CD14-positive monocyte (primary cell): ENCODE data around the gene LMO7. TPM values are rescaled to one million over a fixed set of nuclear protein-coding genes. Genes with fewer than 3 reads are reported as not detected.

ENCODE experiments used
- DNase-seq, 3 donors: peaks; one replicate each; pipeline ENCODE4 v3.0.0-alpha.2; 2011 to 2022
- H2AFZ ChIP-seq: 2 replicates; pipeline ENCODE4 v1.6.0; 2012; ENCODE audit warnings: mild to moderate bottlenecking, low read depth, low read length, inconsistent platforms; ENCODE audit not compliant: insufficient read depth, poor library complexity, severe bottlenecking
- H3K27ac ChIP-seq, 2 donors: 1 replicate in 1 of 2; 2 replicates in 1 of 2; pipeline ENCODE4 v1.5.1; 2012 to 2013; ENCODE audit warnings: low read length in 2 of 2, control low read depth in 1 of 2, inconsistent platforms in 1 of 2, low read depth in 1 of 2, mild to moderate bottlenecking in 1 of 2
- H3K27me3 ChIP-seq, 2 donors: one replicate each; pipeline versions ENCODE4 v1.6.0 to v1.6.1; 2011 to 2013; ENCODE audit warnings: low read length in 2 of 2; ENCODE audit not compliant: control insufficient read depth in 2 of 2, insufficient read depth in 2 of 2
- H3K36me3 ChIP-seq, 2 donors: replicated peaks in 1 of 2; 1 replicate in 1 of 2; 2 replicates in 1 of 2; pipeline versions ENCODE4 v1.5.1 to v1.6.1; 2012 to 2013; ENCODE audit warnings: low read length in 2 of 2, control low read depth in 1 of 2, inconsistent platforms in 1 of 2, mild to moderate bottlenecking in 1 of 2; ENCODE audit not compliant: insufficient read depth in 2 of 2, control insufficient read depth in 1 of 2
- H3K4me1 ChIP-seq, 2 donors: 1 replicate in 1 of 2; 2 replicates in 1 of 2; pipeline versions ENCODE4 v1.5.1 to v1.6.1; 2012 to 2013; ENCODE audit warnings: low read length in 2 of 2, control low read depth in 1 of 2, inconsistent platforms in 1 of 2, mild to moderate bottlenecking in 1 of 2, moderate library complexity in 1 of 2; ENCODE audit not compliant: insufficient read depth in 2 of 2, control insufficient read depth in 1 of 2
- H3K4me2 ChIP-seq: replicated peaks from 2 replicates; pipeline ENCODE3; 2012; ENCODE audit warnings: low read length, moderate library complexity, mild to moderate bottlenecking; ENCODE audit not compliant: poor library complexity, severe bottlenecking; ENCODE audit errors: extremely low read depth
- H3K4me3 ChIP-seq, 3 experiments: fragments of 200-600 bp in 1 of 3; sonication (generic) in 1 of 3; replicated peaks in 1 of 3; 1 replicate in 2 of 3; 2 replicates in 1 of 3; pipeline ENCODE4 v1.5.1; 2011 to 2013; ENCODE audit warnings: low read length in 3 of 3, mild to moderate bottlenecking in 3 of 3, control low read depth in 2 of 3, low read depth in 2 of 3, inconsistent platforms in 1 of 3, moderate library complexity in 1 of 3
- H3K79me2 ChIP-seq: 2 replicates; pipeline ENCODE4 v1.6.0; 2012; ENCODE audit warnings: mild to moderate bottlenecking, control low read depth, inconsistent platforms, low read length, moderate library complexity; ENCODE audit not compliant: insufficient read depth
- H3K9ac ChIP-seq: 2 replicates; pipeline ENCODE4 v1.6.0; 2017; ENCODE audit warnings: low read length, mild to moderate bottlenecking; ENCODE audit not compliant: insufficient read depth, poor library complexity, severe bottlenecking
- H3K9me3 ChIP-seq, 2 donors: replicated peaks in 1 of 2; 1 replicate in 1 of 2; 2 replicates in 1 of 2; pipeline versions ENCODE4 v1.5.1 to v1.6.1; 2012 to 2013; ENCODE audit warnings: low read length in 2 of 2, control low read depth in 1 of 2; ENCODE audit not compliant: control insufficient read depth in 1 of 2, insufficient read depth in 1 of 2
- H4K20me1 ChIP-seq: 2 replicates; pipeline ENCODE4 v1.6.0; 2012; ENCODE audit warnings: mild to moderate bottlenecking, low read length, control low read depth, moderate library complexity; ENCODE audit not compliant: insufficient read depth
- H3K27ac Mint-ChIP-seq, 7 donors: one replicate each; pipeline ENCODE4 v1.8.0; 2020; ENCODE audit warnings: mild to moderate bottlenecking in 7 of 7, mixed read lengths in 7 of 7, moderate library complexity in 6 of 7, inconsistent platforms in 2 of 7
- H3K27me3 Mint-ChIP-seq, 3 donors: one replicate each; pipeline ENCODE4 v1.8.0; 2021 to 2022; ENCODE audit warnings: low read depth in 3 of 3, mild to moderate bottlenecking in 3 of 3, mixed read lengths in 3 of 3, moderate library complexity in 3 of 3, inconsistent platforms in 1 of 3
- H3K36me3 Mint-ChIP-seq, 2 donors: one replicate each; pipeline ENCODE4 v1.8.0; 2020; ENCODE audit warnings: mixed read lengths in 2 of 2, inconsistent platforms in 1 of 2, mild to moderate bottlenecking in 1 of 2
- H3K4me1 Mint-ChIP-seq: one replicate; pipeline ENCODE4 v1.8.0; 2020; ENCODE audit warnings: mild to moderate bottlenecking, mixed read lengths
- H3K4me3 Mint-ChIP-seq, 2 donors: one replicate each; pipeline ENCODE4 v1.8.0; 2020; ENCODE audit warnings: mild to moderate bottlenecking in 2 of 2, mixed read lengths in 2 of 2, moderate library complexity in 1 of 2
- H3K9me3 Mint-ChIP-seq, 7 donors: one replicate each; pipeline ENCODE4 v1.8.0; 2020 to 2022; ENCODE audit warnings: mixed read lengths in 7 of 7, mild to moderate bottlenecking in 6 of 7, moderate library complexity in 6 of 7, inconsistent platforms in 2 of 7
- WGBS: methylation state at CpG from one replicate; pipeline ENCODE4 v1.1.5; 2013; ENCODE audit warnings: missing lambda C conversion rate; ENCODE audit not compliant: insufficient coverage; 5-methylcytosine and 5-hydroxymethylcytosine counted together
- intact Hi-C, 2 donors: fragments of 100-400 bp; cut with micrococcal nuclease; formaldehyde crosslinking; loops; one replicate each; pipeline versions ENCODE4 v1.15.0 to v1.15.1; 2023
- polyA plus RNA-seq, 3 donors: library from polyadenylated mRNA; depleted of rRNA in 1 of 3; unstranded in 2 of 3; stranded (reverse) in 1 of 3; fragments of 300-500 nt in 2 of 3; fragments of >200 nt in 1 of 3; fragmentation: Illumina TruSeq in 2 of 3; gene quantifications; 1 replicate in 2 of 3; 2 replicates in 1 of 3; pipeline ENCODE4 v1.2.3, GENCODE V29; 2012 to 2021
- TF ChIP-seq, protein P1 (sequence below): fragments of 200-600 bp; IDR thresholded peaks from one replicate; pipeline ENCODE4 v1.8.0; 2022; ENCODE audit warnings: antibody characterized with exemption, mild to moderate bottlenecking

Gene LMO7
- polyA plus RNA-seq, 3 donors, result 0.79 to 1.6 (median 0.90) TPM

DNA sequence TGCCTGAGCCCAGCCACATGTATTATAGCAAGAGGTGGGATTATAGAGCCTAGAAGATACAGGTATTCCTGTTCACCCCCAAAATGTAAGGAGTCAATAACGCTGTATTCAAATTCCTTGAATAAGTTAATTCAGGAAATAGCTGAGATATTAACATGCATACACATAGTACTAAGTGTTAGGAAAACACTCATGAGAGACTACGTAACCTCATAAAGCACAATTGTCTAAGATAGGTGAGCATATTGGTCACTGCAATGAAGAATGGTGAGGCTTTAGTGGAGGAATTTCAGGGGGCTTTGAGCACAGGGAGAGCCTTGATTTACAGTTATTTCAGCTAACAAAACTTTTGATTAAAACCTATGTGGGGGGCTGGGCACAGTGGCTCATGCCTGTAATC, 161.6 kb downstream of the LMO7 start:
- intact Hi-C loops, result no loop called here
- H3K4me2 ChIP-seq, result no peak overlapping the region
- H3K9ac ChIP-seq, result no peak overlapping the region
- no CpG with 5 or more reads among the region's 2 CpGs for WGBS
- no peak overlapping the region for H3K27ac Mint-ChIP-seq
- no peaks in the 10 kb centered on the region for H3K36me3 ChIP-seq
- no peak for DNase-seq
- H3K27me3 Mint-ChIP-seq, result peaks cover 0 to 2% (median 0%) of the 10 kb centered on the region in 3 donors
- H3K27me3 ChIP-seq, result no peaks in the 10 kb centered on the region
- H3K79me2 ChIP-seq, result no peaks in the 10 kb centered on the region
- H4K20me1 ChIP-seq, result no peaks in the 10 kb centered on the region
- no peaks in the 10 kb centered on the region for H3K9me3 ChIP-seq
- TF ChIP-seq, protein P1, sequence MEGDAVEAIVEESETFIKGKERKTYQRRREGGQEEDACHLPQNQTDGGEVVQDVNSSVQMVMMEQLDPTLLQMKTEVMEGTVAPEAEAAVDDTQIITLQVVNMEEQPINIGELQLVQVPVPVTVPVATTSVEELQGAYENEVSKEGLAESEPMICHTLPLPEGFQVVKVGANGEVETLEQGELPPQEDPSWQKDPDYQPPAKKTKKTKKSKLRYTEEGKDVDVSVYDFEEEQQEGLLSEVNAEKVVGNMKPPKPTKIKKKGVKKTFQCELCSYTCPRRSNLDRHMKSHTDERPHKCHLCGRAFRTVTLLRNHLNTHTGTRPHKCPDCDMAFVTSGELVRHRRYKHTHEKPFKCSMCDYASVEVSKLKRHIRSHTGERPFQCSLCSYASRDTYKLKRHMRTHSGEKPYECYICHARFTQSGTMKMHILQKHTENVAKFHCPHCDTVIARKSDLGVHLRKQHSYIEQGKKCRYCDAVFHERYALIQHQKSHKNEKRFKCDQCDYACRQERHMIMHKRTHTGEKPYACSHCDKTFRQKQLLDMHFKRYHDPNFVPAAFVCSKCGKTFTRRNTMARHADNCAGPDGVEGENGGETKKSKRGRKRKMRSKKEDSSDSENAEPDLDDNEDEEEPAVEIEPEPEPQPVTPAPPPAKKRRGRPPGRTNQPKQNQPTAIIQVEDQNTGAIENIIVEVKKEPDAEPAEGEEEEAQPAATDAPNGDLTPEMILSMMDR, result no peak
- no peaks in the 10 kb centered on the region for H3K4me1 ChIP-seq
- no peak overlapping the region for H3K27ac ChIP-seq
- no peaks in the 10 kb centered on the region for H3K9me3 Mint-ChIP-seq
- H3K36me3 Mint-ChIP-seq, result no peaks in the 10 kb centered on the region
- no peak overlapping the region for H3K4me3 ChIP-seq
- H3K4me1 Mint-ChIP-seq, result no peaks in the 10 kb centered on the region
- no peak overlapping the region for H3K4me3 Mint-ChIP-seq
- no peak overlapping the region for H2AFZ ChIP-seq

GRCh38 chr13:75798353-75799255, 162.5 kb downstream of the LMO7 start:
- TF ChIP-seq, protein P1, result no peak
- Histone ChIP-seq H3K4me3 (no peak overlapping the region), H3K79me2 (no peaks in the 10 kb centered on the region), H3K9me3 (no peaks in the 10 kb centered on the region), H3K27me3 (no peaks in the 10 kb centered on the region), H3K9ac (no peak overlapping the region), H3K36me3 (no peaks in the 10 kb centered on the region), H4K20me1 (no peaks in the 10 kb centered on the region), H2AFZ (no peak overlapping the region), H3K4me1 (no peaks in the 10 kb centered on the region), H3K4me2 (no peak overlapping the region), H3K27ac (no peak overlapping the region)
- peaks cover 0 to 2% (median 0%) of the 10 kb centered on the region in 3 donors for H3K27me3 Mint-ChIP-seq
- intact Hi-C loops, result no loop called here
- no peak for DNase-seq
- WGBS, result 100% methylated on average over 1 of the region's 7 CpGs
- H3K9me3 Mint-ChIP-seq, result no peaks in the 10 kb centered on the region
- H3K4me3 Mint-ChIP-seq, result no peak overlapping the region
- H3K4me1 Mint-ChIP-seq, result no peaks in the 10 kb centered on the region
- no peak overlapping the region for H3K27ac Mint-ChIP-seq
- no peaks in the 10 kb centered on the region for H3K36me3 Mint-ChIP-seq
